HUDEP-2 (cell line): ENCODE results near the gene SARS1.
"Not testable (repeated sequence)": the region's sequence is repeated elsewhere in the genome, so short reads cannot be mapped to it uniquely, and the experiment has no call there.

Experiments used
- DNase-seq, 76 experiments: peaks; one replicate each; lab custom pipeline; 2025; ENCODE audit not compliant: unreplicated experiment in 76 of 76; lab: John Stamatoyannopoulos, UW

Gene SARS1

DNA sequence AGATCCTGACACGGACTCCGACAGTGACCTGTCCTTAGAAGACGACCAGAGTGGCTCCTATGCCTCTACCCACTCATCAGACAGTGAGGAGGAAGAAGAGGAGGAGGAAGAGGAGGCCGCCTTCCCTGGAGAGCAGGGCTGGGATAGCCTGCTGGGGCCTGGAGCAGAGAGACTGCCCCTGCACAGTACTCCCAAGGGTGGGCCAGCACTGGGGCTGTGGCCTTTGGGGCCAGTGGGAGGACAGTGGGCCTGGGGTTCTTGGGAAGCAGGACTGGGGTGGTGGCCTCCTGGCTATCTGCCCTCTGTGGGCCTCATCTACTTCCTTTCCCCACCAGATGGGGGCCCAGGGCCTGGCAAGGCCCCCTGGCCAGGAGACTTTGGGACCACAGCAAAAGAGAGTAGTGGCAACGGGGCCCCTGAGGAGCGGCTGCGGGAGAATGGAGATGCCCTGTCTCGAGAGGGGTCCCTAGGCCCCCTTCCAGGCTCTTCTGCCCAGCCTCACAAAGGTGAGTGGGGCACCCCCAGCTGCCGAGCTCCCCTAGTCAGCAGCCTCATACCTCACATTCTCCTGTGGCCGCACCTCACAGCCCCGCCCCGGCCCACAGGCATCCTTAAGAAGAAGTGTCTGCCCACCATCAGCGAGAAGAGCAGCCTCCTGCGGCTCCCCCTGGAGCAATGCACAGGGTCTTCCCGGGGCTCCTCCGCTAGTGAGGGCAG lies 59.3 kb downstream of the SARS1 start:
- DNase-seq = no peak

DNA sequence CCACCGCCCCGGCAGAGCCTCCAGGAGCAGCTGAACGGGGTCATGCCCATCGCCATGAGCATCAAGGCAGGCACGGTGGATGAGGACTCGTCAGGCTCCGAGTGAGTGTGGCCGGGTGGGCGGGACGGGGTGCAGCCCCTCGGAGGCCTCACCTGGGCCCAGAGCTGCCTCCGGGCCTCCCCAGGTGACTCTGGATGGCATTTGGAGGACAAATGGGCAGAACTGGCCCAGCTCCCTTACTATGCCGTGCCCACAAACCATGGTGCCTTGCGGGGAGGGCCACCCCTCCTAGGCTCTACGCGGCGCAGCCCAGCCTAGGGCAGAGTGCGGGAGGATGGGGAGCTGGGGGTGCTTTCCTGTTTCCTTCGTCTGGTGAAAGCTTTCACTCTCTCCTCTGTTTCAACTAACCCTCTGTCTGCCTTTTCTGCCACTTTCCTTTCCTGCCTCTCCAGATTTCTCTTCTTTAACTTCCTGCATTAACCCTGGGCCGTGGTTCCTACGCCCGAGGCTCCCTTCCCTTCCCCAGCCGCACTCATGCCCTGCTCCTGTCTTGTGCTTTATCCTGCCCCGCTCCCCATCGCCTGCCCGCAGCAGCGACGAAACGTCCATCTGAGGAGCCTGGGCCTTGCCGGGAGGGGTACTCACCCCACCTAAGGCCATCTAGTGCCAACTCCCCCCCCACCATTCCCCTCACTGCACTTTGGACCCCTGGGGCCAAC lies 60.0 kb downstream of the SARS1 start:
- no peak for DNase-seq

DNA sequence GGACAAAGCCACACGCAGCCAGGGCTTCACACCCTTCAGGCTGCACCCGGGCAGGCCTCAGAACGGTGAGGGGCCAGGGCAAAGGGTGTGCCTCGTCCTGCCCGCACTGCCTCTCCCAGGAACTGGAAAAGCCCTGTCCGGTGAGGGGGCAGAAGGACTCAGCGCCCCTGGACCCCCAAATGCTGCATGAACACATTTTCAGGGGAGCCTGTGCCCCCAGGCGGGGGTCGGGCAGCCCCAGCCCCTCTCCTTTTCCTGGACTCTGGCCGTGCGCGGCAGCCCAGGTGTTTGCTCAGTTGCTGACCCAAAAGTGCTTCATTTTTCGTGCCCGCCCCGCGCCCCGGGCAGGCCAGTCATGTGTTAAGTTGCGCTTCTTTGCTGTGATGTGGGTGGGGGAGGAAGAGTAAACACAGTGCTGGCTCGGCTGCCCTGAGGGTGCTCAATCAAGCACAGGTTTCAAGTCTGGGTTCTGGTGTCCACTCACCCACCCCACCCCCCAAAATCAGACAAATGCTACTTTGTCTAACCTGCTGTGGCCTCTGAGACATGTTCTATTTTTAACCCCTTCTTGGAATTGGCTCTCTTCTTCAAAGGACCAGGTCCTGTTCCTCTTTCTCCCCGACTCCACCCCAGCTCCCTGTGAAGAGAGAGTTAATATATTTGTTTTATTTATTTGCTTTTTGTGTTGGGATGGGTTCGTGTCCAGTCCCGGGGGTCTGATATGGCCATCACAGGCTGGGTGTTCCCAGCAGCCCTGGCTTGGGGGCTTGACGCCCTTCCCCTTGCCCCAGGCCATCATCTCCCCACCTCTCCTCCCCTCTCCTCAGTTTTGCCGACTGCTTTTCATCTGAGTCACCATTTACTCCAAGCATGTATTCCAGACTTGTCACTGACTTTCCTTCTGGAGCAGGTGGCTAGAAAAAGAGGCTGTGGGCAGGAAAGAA lies 61.1 kb downstream of the SARS1 start:
- no peak for DNase-seq

DNA sequence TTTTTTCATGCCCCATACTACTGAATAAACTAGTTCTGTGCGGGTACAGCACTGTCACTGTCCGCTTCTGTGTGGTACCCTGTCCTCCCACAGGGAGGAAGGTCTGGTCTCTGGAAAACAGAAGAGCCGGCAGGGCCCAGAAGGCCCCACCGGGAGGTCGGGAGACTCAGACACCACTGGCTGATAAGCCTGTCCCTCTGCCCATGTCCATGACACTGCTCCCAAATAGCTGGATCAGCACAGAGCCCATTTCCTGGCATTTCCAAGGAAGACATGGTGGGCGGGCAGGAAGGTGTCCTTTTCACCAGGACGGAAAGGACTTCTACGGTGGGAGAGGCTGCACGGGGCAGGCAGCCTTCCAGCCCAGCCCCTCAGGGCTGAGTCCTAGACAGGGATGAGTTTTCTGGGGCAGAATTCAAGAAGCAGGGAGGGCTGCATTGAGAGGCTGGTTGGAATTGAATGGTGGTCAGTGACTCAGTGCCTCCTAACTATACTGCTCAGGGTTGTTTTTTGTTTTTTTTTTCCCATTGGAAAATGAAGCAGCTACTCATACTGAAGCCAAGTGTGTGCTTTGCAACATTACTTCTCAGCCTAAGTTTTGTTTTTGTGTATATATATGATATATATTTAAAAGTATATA lies 62.1 kb downstream of the SARS1 start:
- DNase-seq = no peak

DNA sequence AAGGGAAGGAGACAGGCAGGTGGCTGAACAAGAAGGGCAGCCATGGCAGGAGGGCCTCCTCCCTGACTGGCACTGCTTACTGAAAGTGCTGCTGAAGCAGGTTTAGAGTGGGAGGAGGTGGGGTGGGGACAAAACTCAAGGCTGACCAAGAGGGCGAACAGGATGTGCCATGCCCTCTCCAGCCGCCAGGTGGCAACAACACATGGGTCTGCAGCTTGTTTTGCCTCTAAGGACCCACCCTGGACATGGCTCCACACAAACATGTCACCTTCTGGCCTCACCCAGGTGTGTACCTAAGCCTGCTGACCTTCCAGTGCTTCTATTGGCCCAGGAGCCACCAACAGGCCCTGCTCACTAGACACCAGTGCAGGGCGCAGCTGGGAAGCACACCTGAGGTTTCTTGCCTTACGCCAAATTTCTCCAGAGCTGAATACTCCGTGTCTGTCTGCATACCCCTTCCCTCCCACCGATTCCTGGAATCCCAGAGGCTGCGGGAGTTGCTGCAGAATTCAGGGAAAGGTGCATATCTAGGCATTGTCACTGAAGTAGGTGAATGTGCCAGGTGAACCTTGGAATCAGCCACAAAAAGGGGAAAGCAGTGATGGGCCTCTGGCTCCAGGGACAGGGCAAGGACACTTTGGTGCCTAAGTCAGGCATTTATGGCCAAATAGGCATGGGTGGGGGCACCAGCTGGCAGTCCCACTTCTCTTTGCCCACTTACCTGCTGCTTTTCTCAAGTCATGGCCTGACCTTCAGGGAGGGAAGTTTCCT lies 63.9 kb downstream of the SARS1 start:
- peak in 74 of 76 experiments; percentile 9 to 88 (median 70) for DNase-seq

DNA sequence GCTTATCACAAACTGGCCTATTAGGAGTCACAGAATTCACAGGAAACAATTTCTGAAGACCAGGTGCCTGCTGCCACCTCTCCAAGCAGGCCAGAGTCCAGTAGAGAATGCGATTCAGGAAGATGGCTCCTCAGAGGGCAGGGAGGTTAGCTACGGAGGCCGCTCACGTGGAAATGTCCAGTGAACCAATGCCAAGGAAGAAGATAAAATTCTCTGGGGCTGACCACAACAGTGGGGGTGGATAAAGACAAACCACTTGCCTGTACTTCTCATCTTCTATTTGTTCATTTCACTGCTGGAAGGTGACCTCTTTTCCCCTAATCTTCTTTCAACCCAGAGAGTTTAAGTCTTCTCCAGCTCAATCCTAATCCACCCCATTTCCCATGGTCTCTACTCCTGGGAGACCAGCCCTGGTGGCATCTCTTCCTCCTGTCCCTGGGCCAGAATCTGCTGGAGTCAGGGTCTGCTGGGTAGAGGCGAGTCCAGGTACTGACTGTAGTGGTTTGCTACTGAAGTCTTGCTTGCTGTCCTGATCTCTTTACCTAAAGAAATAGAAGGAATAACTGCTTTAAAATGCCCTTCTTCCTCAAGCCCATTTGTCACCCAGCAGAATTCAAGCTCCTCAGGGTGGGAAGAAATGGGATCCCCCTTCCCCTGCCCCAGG lies 66.0 kb downstream of the SARS1 start:
- peak in 7 of 76 experiments; percentile 10 to 42 (median 21) for DNase-seq

DNA sequence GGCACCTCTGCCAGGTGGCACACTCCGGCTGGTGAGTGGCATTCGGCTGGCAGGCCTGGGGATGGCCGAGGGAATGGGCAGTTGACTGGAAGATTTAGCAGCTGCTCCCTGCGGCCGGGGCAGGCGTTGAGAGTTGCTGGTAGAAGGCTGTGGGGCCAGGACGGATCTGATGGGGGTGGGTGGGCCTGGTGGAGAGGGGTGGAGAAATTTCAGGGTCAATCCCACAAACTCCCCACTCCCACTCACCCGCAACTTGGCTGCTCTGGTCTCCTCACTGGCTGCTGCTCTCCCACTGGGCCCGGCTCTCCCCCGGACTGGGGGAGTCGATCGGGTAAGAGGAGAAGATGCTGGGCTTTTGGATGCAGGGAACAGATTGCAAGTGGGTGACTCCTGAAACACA lies 67.1 kb downstream of the SARS1 start:
- DNase-seq = no peak

DNA sequence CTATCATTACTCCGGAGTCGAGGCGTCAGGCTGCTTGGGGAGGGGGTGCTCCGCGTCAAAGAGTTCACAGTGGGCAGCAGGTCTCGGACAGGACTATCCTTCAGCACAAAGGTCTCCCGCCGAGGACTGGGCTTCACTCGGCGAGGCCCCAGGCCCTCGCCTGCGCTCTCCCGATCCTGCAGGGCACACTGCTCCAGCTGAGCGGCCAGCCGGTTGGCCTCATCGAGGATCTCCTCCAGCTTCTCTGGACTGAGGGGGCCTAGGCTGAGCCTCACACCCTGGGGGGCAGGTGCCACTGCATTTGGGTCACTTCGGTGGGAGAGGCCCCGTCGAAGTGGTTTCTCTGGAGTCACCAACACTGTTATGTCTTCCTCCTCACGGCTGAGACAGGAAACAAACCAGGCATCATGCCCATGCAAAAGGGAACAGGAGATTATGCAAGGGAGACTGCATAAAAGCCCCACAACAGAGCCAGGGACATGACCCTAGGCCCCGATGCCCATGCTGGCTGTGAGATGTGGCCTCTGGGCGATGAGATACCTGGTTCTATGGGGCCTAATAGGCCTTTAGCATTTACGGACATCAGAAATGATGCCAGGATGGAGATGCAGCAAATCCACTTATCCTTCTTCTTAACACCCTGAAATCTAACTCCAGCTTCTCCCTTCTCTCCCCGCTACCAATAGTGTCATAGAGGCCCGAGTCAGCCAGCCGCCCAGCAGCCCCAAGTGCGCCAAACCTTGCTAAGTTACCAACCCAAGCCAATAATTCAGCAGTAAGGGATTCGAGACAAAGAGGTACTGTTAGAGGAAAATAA lies 68.2 kb downstream of the SARS1 start:
- no peak for DNase-seq

DNA sequence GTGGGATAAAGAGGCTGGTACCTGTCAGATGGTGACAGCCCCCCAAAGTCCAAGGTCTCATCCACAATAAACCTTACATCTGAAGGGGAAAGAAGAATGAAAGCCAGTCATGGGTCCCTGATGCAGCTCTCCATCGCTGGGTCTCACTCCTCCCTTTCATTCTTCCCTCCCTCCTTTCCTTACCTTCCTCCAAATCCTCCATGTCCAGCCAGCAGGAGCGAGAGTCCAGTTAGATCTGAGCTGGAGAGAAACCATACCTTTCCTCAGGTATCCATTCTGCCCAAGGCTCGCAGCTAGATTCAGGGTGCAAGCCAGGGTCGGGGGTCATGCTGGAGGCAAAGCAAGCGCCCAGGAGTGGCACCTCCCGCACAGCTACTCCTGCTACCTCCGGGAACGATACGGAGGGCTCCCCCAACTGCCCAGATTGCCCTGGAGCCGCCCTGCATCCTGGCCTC lies 68.8 kb downstream of the SARS1 start:
- no peak for DNase-seq

DNA sequence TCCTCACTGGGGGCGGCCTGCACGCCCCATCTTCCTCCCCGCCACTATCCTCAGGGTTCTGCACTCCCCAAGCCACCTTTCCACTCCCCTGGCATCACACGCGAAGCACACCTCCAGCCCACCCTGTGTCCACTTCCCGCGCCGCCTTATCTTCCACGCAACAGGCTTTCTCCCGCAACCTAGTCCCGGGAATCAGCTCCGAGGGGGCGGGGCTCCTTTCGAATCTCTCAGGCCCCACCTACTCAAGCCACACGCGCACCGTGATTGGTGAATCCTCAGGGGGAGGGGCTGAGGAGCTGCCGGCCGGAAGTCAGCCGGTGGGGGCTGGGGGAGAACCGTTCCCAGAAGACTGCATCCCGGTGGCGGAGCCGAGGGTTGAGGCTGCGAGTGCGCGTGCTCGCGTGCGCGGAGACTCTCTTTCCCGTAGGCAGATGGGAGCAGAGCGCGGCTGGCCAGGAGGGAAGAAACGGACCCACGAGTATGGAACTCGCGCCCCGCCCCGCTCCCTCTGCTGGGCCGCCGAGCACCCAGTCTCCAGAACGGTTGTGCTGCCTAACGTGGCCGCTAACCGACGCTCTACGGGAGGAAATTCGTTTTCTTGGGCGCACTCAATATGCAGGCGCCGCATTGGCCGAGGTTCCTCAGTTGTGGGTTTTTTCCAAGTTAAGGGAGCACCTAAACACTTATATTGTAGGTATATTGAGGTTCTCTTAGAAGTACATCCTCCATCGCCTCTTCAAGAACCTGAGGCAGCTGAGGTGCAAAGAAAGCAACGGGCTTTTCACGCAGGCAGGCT lies 69.4 kb downstream of the SARS1 start, which contains the start of gene PSRC1:
PSRC1 (minus strand) TSS at position 194 of the 796 bp plus-strand sequence.
- DNase-seq = peak in 75 of 76 experiments; percentile 45 to 94 (median 85)

DNA sequence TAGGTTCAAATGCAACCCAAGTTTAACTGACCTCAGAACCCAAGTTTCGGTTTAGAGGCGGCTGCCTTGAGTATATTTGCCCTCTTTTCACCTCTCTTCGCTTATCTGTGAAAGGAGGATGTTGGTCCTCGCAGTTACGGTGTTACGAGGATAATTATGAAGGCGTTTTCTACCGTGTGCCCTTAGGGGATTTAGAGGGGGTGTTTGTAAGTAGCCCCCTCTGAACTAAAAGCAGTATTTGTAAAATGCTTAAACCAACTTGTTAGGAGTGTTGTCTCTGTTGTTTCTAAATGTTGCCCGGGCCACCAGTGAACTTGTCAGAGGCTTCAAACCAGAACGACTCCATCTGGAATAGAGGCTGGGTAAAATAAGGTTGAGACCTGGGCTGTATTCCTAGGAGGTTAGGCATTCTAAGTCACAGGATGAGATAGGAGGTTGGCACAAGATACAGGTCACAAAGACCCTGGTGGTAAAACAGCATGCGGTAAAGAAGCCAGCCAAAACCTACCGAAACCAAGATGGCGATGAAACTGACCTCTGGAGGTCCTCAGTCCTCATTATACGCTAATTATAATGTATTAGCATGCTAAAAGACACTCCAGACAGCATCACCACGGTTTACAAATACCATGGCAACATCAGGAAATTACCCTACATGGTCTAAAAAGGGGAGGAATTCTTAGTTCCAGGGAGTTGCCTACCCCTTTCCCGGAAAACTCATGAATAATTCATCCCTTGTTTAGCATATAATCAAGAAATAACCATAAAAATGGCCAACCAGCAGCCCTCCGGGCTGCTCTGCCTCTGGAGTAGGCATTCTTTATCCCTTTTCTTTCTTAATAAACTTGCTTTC lies 70.3 kb downstream of the SARS1 start:
- no peak for DNase-seq

DNA sequence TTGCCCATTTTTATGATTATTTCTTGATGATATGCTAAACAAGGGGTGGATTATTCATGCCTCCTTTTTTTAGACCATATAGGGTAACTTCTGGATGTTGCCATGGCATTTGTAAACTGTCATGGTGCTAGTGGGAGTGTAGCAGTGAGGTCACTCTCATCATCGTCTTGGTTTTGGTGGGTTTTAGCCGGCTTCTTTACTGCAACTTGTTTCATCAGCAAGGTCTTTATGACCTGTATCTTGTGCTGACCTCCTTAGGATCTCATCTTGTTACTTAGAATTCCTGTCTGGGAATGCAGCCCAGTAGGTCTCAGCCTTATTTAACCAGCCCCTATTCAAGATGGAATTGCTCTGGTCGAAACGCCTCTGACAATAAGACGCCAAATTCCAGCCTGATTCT lies 73.0 kb downstream of the SARS1 start:
- not testable (repeated sequence) for DNase-seq
